SK-N-SH (cell line): ENCODE data around the gene RGS6.

Experiments
- CTCF ChIP-seq: fragments of 200-600 bp; sonication (generic); IDR thresholded peaks from 2 replicates; pipeline ENCODE4 v1.6.1; 2017; ENCODE audit warnings: antibody characterized with exemption, mild to moderate bottlenecking, moderate library complexity
- JUND ChIP-seq: IDR thresholded peaks from 2 replicates; pipeline ENCODE4 v1.4.0; 2012
- NFIC ChIP-seq: IDR thresholded peaks from 2 replicates; pipeline ENCODE4 v1.4.0; 2012; ENCODE audit warnings: borderline replicate concordance
- POLR2AphosphoS5 ChIP-seq: IDR thresholded peaks from 2 replicates; pipeline ENCODE4 v1.6.1; 2012; ENCODE audit warnings: low read depth, low read length
- SMC3 ChIP-seq: IDR thresholded peaks from 2 replicates; pipeline ENCODE4 v1.6.1; 2012; ENCODE audit warnings: low read depth, low read length, improper control_type of control experiment
- TAF1 ChIP-seq: IDR thresholded peaks from 2 replicates; pipeline ENCODE4 v1.6.1; 2012; ENCODE audit warnings: low read depth, mild to moderate bottlenecking, low read length, moderate library complexity, borderline replicate concordance
- ZBTB33 ChIP-seq: IDR thresholded peaks from 2 replicates; pipeline ENCODE4 v1.4.0; 2012; ENCODE audit warnings: low read depth, borderline replicate concordance
- TF ChIP-seq, protein P1 (sequence below): IDR thresholded peaks from 2 replicates; pipeline ENCODE4 v1.6.1; 2012; ENCODE audit warnings: mild to moderate bottlenecking, low read depth, low read length, moderate library complexity

GRCh38 chr14:72017290-72017689, 85.1 kb downstream of the RGS6 start:
- no peak for TF ChIP-seq CTCF
- TF ChIP-seq, protein P1, sequence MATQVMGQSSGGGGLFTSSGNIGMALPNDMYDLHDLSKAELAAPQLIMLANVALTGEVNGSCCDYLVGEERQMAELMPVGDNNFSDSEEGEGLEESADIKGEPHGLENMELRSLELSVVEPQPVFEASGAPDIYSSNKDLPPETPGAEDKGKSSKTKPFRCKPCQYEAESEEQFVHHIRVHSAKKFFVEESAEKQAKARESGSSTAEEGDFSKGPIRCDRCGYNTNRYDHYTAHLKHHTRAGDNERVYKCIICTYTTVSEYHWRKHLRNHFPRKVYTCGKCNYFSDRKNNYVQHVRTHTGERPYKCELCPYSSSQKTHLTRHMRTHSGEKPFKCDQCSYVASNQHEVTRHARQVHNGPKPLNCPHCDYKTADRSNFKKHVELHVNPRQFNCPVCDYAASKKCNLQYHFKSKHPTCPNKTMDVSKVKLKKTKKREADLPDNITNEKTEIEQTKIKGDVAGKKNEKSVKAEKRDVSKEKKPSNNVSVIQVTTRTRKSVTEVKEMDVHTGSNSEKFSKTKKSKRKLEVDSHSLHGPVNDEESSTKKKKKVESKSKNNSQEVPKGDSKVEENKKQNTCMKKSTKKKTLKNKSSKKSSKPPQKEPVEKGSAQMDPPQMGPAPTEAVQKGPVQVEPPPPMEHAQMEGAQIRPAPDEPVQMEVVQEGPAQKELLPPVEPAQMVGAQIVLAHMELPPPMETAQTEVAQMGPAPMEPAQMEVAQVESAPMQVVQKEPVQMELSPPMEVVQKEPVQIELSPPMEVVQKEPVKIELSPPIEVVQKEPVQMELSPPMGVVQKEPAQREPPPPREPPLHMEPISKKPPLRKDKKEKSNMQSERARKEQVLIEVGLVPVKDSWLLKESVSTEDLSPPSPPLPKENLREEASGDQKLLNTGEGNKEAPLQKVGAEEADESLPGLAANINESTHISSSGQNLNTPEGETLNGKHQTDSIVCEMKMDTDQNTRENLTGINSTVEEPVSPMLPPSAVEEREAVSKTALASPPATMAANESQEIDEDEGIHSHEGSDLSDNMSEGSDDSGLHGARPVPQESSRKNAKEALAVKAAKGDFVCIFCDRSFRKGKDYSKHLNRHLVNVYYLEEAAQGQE, result no peak
- no peak for TF ChIP-seq TAF1
- no peak for TF ChIP-seq JUND
- TF ChIP-seq SMC3, result no peak
- no peak for TF ChIP-seq ZBTB33
- TF ChIP-seq POLR2AphosphoS5, result no peak
- TF ChIP-seq NFIC, result no peak
